GM23248 (cell line): ENCODE measurements around the gene EVC. TPM values are rescaled to one million over a fixed set of nuclear protein-coding genes. Genes with fewer than 3 reads are reported as not detected.
A peak's percentile ranks its signal among the peaks of the same experiment; 100 is the strongest.

ENCODE experiments used
- DNase-seq: peaks from one replicate; pipeline ENCODE4 v3.0.0-alpha.2; 2015
- H2AFZ ChIP-seq: fragments of 200-600 bp; sonication (generic); 2 replicates; pipeline ENCODE4 v1.6.1; 2016; ENCODE audit warnings: antibody characterized with exemption
- H3F3A ChIP-seq: fragments of 200-600 bp; sonication (generic); 2 replicates; pipeline ENCODE4 v1.6.1; 2016; ENCODE audit warnings: mild to moderate bottlenecking, antibody characterized with exemption, mixed run types; ENCODE audit not compliant: insufficient read depth
- H3K27ac ChIP-seq: fragments of 200-600 bp; sonication (generic); 2 replicates; pipeline ENCODE4 v1.5.1; 2016; ENCODE audit warnings: mild to moderate bottlenecking
- H3K27me3 ChIP-seq: fragments of 200-600 bp; sonication (generic); replicated peaks from 2 replicates; pipeline ENCODE4 v1.6.1; 2016; ENCODE audit warnings: mild to moderate bottlenecking; ENCODE audit not compliant: insufficient read depth
- H3K36me3 ChIP-seq: fragments of 200-600 bp; sonication (generic); 2 replicates; pipeline ENCODE4 v1.6.1; 2016; ENCODE audit warnings: low read depth, mild to moderate bottlenecking
- H3K4me1 ChIP-seq: fragments of 200-600 bp; sonication (generic); 2 replicates; pipeline ENCODE4 v1.6.1; 2016; ENCODE audit warnings: mild to moderate bottlenecking; ENCODE audit not compliant: insufficient read depth
- H3K4me2 ChIP-seq: fragments of 200-600 bp; sonication (generic); one replicate; pipeline ENCODE4 v1.6.1; 2016; ENCODE audit warnings: mild to moderate bottlenecking; ENCODE audit not compliant: unreplicated experiment
- H3K4me3 ChIP-seq: fragments of 200-600 bp; sonication (generic); 2 replicates; pipeline ENCODE4 v1.5.1; 2016; ENCODE audit warnings: mild to moderate bottlenecking
- H3K79me2 ChIP-seq: fragments of 200-600 bp; sonication (generic); 2 replicates; pipeline ENCODE4 v1.6.1; 2016; ENCODE audit warnings: mild to moderate bottlenecking; ENCODE audit not compliant: insufficient read depth
- H3K9ac ChIP-seq: fragments of 200-600 bp; sonication (generic); 2 replicates; pipeline ENCODE4 v1.6.1; 2016; ENCODE audit warnings: mild to moderate bottlenecking
- H3K9me2 ChIP-seq: fragments of 200-600 bp; sonication (generic); 2 replicates; pipeline ENCODE4 v1.6.1; 2016; ENCODE audit warnings: mixed run types, mild to moderate bottlenecking, moderate library complexity; ENCODE audit not compliant: insufficient read depth
- H3K9me3 ChIP-seq: fragments of 200-600 bp; sonication (generic); one replicate; pipeline ENCODE4 v1.6.1; 2017; ENCODE audit warnings: low read depth
- H4K20me1 ChIP-seq: fragments of 200-600 bp; sonication (generic); 2 replicates; pipeline ENCODE4 v1.6.0; 2016; ENCODE audit not compliant: insufficient read depth
- EZH2 ChIP-seq: fragments of 200-600 bp; sonication (generic); IDR thresholded peaks from 2 replicates; pipeline ENCODE4 v1.6.1; 2018; ENCODE audit warnings: antibody characterized with exemption, mild to moderate bottlenecking; ENCODE audit not compliant: insufficient read depth, poor library complexity, severe bottlenecking
- EZH2phosphoT487 ChIP-seq: fragments of 200-600 bp; sonication (generic); IDR thresholded peaks from 2 replicates; pipeline ENCODE4 v1.6.1; 2018; ENCODE audit warnings: antibody characterized with exemption, moderate library complexity, mild to moderate bottlenecking, low read depth; ENCODE audit not compliant: insufficient read depth
- WGBS, 2 experiments: methylation state at CpG; one replicate each; pipeline ENCODE4 v1.1.6; 2015 to 2017; ENCODE audit warnings: low lambda C conversion rate in 2 of 2, low coverage in 1 of 2; ENCODE audit errors: missing lambda C conversion rate in 2 of 2; 5-methylcytosine and 5-hydroxymethylcytosine counted together
- in situ Hi-C: fragments of 300-500 bp; cut with MboI; formaldehyde crosslinking; loops from 2 replicates; pipeline ENCODE4 v1.15.0; 2020
- polyA plus RNA-seq: library from polyadenylated mRNA; unstranded; fragments of >200 nt; fragmentation: Nextera tagmentation; extraction: Ambion mirVana; gene quantifications from 2 replicates; pipeline ENCODE4 v1.2.1, GENCODE V29; 2016
- total RNA-seq: library from RNA; depleted of rRNA; stranded (reverse); fragments of >200 nt; shearing (Covaris generic); gene quantifications from 2 replicates; pipeline ENCODE4 v1.2.3, GENCODE V29; 2014

EVC gene
- total and polyA plus RNA-seq, 2 experiments from 2014 or later, result 4.0 to 56.2 TPM

DNA sequence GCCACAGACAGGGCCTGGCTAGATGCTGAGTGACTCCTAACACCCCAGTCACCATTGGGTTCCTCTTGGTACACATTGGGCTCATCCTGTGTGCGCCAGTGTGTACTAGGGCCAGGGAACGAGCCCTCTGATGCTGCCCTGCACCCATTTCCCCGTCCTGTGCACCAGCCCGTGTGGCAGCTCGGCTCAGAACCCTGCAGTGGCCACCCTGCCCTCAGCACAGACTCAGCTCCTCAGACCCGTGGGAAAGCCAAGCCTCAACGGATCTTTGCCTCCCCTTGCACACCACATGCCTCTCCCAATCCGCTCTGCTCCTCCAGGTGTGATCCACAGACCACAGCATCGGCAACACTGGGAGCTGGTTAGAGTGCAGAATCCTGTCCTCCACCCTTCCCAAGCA, 38.6 kb downstream of the EVC start:
- Histone ChIP-seq H3K9ac (no peak overlapping the region), H3K9me3 (no peaks in the 10 kb centered on the region), H3K4me2 (no peak overlapping the region), H3K36me3 (peaks cover 22% of the 10 kb centered on the region; the same call in 1 of the 2 replicates), H4K20me1 (no peaks in the 10 kb centered on the region), H3K4me3 (no peak overlapping the region), H2AFZ (no peak overlapping the region), H3K79me2 (no peaks in the 10 kb centered on the region), H3F3A (peaks cover 53% of the 10 kb centered on the region), H3K27ac (no peak overlapping the region), H3K27me3 (no peaks in the 10 kb centered on the region), H3K4me1 (peaks cover 43% of the 10 kb centered on the region), H3K9me2 (no peaks in the 10 kb centered on the region)
- in situ Hi-C loops, result no loop called here
- no peak for TF ChIP-seq EZH2
- no peak for TF ChIP-seq EZH2phosphoT487
- WGBS, 2 experiments, result 98 to 99% methylated on average over 9 of the region's 9 CpGs
- DNase-seq, result no peak

DNA sequence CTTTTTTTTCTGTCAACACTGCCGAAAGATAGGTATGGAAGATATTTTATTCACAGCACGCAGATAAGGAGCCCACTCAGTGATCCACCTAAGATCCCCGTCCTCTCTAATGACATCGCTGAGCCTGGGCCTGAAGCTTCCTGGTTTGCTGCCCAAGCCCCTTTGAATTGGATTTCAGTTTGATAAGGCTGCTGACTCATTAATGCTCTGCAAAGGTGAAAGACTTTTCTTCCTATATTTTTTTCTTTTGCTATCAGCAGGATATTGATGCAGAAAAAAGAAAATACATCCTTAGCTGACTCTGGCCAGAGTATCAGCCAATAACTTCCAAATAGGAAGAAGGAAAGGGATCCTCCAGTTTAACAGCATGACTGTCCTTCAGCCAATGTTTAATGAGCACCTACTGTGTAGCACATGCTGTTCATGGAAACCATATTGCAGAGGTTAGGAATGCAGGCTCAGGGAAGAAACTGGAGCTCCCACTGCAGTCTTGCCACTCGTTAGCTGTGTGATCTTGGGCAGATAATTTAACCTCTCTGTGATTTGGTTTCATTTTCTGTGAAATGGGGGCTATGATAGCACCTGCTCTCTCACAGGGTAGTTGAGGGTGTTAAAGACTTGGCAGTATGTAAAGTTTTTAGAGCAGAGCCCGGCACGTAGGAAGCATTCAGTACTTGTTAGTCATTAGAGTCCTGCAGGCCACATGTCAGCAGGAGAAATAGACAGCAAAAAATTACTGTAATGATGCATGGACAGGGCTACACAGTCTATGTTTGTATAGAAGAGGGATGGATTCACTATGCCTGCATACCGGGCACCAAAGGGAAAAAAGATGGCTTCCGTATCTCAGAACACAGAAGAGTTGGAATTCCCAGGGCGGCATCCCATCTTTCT, 39.3 kb downstream of the EVC start:
- H3K9me2 ChIP-seq, result no peaks in the 10 kb centered on the region
- no peaks in the 10 kb centered on the region for H4K20me1 ChIP-seq
- peaks cover 43% of the 10 kb centered on the region for H3K4me1 ChIP-seq
- no peak overlapping the region for H3K4me3 ChIP-seq
- H3K9ac ChIP-seq, result peak overlapping the region; percentile 22; the same call in 1 of the 2 replicates
- 68 to 72% methylated on average over 10 of the region's 10 CpGs for WGBS, 2 experiments
- in situ Hi-C loops, result no loop called here
- peak overlapping the region; percentile 47 for H3K27ac ChIP-seq
- H3K79me2 ChIP-seq, result no peaks in the 10 kb centered on the region
- peaks cover 14% of the 10 kb centered on the region; the same call in 1 of the 2 replicates for H3K36me3 ChIP-seq
- H3K4me2 ChIP-seq, result no peak overlapping the region
- TF ChIP-seq EZH2phosphoT487 (no peak), EZH2 (no peak)
- no peaks in the 10 kb centered on the region for H3K9me3 ChIP-seq
- peak; percentile 81 for DNase-seq
- H2AFZ ChIP-seq, result no peak overlapping the region
- no peaks in the 10 kb centered on the region for H3K27me3 ChIP-seq
- H3F3A ChIP-seq, result peaks cover 47% of the 10 kb centered on the region

DNA sequence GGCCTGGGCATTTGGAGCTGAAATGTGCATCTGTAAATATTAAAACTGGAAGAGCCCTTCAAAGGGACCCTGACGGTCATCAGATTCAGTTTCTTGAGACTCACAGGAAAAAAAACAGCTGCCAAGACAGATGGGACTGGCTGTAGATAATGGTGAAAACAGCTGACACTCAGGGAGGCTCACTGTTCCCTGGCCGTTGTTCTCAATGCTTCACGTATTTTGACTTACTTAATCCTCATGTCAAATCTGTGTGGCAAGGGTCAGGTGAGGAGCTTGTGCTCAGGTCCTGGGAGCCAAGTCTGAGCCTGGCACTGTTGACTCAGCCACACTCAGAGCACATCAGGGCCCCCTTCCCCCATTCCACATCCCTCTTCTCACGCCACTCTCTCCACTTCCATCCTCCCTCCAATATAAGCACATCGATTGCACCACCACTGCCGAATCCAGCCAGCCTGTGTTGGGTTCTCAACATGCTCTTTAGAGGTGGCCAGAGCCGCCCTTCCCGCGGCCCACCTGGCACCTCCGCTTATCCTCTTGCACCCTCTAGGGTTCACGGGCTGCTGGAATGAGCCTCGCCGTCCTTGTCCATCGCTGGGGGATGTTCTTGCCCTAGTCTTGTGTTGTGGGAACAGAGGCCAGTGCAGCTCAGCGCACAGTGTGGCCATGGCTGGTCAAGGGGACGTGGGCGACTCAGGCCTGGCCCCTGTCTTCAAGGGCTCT, 40.1 kb downstream of the EVC start:
- Histone ChIP-seq H3F3A (peaks cover 41% of the 10 kb centered on the region), H3K4me2 (no peak overlapping the region), H3K4me3 (no peak overlapping the region), H4K20me1 (no peaks in the 10 kb centered on the region), H3K9ac (peak overlapping the region; percentile 22; the same call in 1 of the 2 replicates), H3K27ac (peak overlapping the region; percentile 47), H3K9me2 (no peaks in the 10 kb centered on the region), H3K36me3 (peaks cover 11% of the 10 kb centered on the region; the same call in 1 of the 2 replicates), H3K4me1 (peaks cover 43% of the 10 kb centered on the region), H3K79me2 (no peaks in the 10 kb centered on the region), H3K27me3 (no peaks in the 10 kb centered on the region), H3K9me3 (no peaks in the 10 kb centered on the region), H2AFZ (no peak overlapping the region)
- WGBS, 2 experiments, result 74 to 78% methylated on average over 17 of the region's 17 CpGs
- in situ Hi-C loops, result no loop called here
- TF ChIP-seq EZH2, result no peak
- no peak for TF ChIP-seq EZH2phosphoT487
- DNase-seq, result peak; percentile 47

DNA sequence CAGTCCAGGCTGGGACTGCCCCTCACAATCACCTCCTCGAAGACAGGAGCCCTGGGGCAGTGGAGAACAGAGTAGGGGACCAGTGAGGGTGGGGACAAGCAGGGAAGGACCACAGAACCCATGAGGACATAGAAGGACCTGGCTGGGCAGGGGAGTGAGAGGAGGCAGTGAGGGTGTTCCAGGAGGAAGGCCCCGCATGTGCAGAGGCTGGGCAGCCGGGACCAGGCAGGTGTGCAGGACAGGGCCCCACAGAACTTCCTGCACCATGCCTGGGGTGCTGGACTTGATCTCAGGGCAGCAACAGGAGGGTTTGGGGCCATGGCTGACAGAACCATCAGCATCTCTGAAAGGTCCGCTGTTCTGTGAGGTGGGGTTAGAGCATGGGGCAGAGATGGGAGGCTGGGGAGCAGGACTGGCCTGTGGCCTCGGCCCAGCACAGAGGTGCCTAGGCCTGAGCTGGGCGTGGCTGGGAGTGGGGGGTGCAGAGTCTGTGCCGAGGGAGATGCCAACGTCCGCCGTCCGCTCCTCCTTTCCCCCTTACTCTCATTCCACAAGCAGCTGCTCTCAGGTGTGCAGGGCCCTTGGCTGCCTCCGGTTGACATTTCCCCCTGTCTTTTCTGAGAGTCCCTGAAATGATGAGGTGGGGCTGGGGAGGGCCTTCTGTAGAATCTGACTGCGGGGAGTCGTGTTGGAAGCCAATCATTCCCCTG, 40.8 kb downstream of the EVC start:
- Histone ChIP-seq H3K27me3 (no peaks in the 10 kb centered on the region), H3K27ac (0 out of 2 replicates have a peak overlapping the region, but pooled peaks have one; percentile 47), H2AFZ (no peak overlapping the region), H3K4me1 (peaks cover 41% of the 10 kb centered on the region), H3K36me3 (peaks cover 18% of the 10 kb centered on the region; the same call in 1 of the 2 replicates), H4K20me1 (no peaks in the 10 kb centered on the region), H3K9ac (no peak overlapping the region), H3K9me2 (no peaks in the 10 kb centered on the region), H3K4me3 (no peak overlapping the region), H3K9me3 (no peaks in the 10 kb centered on the region), H3K4me2 (no peak overlapping the region), H3K79me2 (no peaks in the 10 kb centered on the region), H3F3A (peaks cover 38% of the 10 kb centered on the region)
- in situ Hi-C loops, result no loop called here
- no peak for DNase-seq
- WGBS, 2 experiments, result 85 to 90% methylated on average over 8 to 14 of the region's 14 CpGs
- no peak for TF ChIP-seq EZH2phosphoT487
- TF ChIP-seq EZH2, result no peak
